Esophagus muscularis mucosa (tissue), 4 donors: Measurements from ENCODE around the gene RNGTT.
"Not testable (repeated sequence)": the region's sequence is repeated elsewhere in the genome, so short reads cannot be mapped to it uniquely, and the experiment has no call there.

Source experiments
- EP300 ChIP-seq: sonication (generic); formaldehyde crosslinking; IDR thresholded peaks from one replicate; pipeline ENCODE4 v1.6.1; 2017; ENCODE audit warnings: antibody characterized with exemption
- POLR2A ChIP-seq: fragments of 450-650 bp; IDR thresholded peaks from one replicate; pipeline ENCODE4 v1.6.1; 2017; ENCODE audit warnings: antibody characterized with exemption, moderate library complexity, mild to moderate bottlenecking, low read depth
- TF ChIP-seq, protein P1 (sequence below), 3 experiments: fragments of 200-600 bp in 2 of 3; fragments of 450-650 bp in 1 of 3; sonication (generic) in 2 of 3; IDR thresholded peaks; one replicate each; pipeline ENCODE4 v1.5.1; 2017 to 2019; ENCODE audit warnings: antibody characterized with exemption in 3 of 3, mild to moderate bottlenecking in 2 of 3, moderate library complexity in 1 of 3

DNA sequence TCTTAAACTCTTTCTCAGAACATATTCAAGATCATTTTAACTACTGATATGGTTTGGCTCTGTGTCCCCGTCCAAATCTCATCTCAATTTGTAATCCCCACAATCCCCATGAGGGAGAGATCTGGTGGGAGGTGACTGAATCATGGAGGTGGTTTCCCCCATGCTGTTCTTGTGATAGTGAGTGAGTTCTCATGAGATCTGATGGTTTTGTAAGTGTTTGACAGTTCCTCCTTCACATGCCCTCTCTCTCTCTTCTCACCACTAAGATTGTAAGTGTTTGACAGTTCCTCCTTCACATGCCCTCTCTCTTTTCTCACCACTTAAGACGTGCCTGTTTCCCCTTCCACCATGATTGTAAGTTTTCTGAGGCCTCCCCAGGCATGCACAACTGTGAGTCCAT is 56.3 kb downstream of the RNGTT start:
- TF ChIP-seq, protein P1, sequence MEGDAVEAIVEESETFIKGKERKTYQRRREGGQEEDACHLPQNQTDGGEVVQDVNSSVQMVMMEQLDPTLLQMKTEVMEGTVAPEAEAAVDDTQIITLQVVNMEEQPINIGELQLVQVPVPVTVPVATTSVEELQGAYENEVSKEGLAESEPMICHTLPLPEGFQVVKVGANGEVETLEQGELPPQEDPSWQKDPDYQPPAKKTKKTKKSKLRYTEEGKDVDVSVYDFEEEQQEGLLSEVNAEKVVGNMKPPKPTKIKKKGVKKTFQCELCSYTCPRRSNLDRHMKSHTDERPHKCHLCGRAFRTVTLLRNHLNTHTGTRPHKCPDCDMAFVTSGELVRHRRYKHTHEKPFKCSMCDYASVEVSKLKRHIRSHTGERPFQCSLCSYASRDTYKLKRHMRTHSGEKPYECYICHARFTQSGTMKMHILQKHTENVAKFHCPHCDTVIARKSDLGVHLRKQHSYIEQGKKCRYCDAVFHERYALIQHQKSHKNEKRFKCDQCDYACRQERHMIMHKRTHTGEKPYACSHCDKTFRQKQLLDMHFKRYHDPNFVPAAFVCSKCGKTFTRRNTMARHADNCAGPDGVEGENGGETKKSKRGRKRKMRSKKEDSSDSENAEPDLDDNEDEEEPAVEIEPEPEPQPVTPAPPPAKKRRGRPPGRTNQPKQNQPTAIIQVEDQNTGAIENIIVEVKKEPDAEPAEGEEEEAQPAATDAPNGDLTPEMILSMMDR (IDR thresholded peaks at IDR 0.05) = not testable (repeated sequence)
- not testable (repeated sequence) for TF ChIP-seq EP300, POLR2A
